Measurements from ENCODE around the gene IL3RA. TPM values are rescaled to one million over a fixed set of nuclear protein-coding genes. Genes with fewer than 3 reads are reported as not detected.

Gene IL3RA
- total RNA-seq, 1 experiment from 2014 or later: 0.26 TPM

GRCh38 chrX:1361275-1361674 is 24.7 kb downstream of the IL3RA start:
- ChIA-PET POLR2A (no interaction called here), CTCF (no interaction called here)
- no peak for ATAC-seq
- Mint-ChIP-seq H3K27ac (no peak overlapping the region), H3K4me3 (no peak overlapping the region), H3K4me1 (peaks cover 12% of the 10 kb centered on the region), H3K9me3 (0 out of 2 replicates have a peak, but pooled peaks cover 3% of the 10 kb centered on the region), H3K27me3 (ENCODE audit: low read depth) (no peaks in the 10 kb centered on the region), H3K36me3 (peaks cover 33% of the 10 kb centered on the region)
- no peak for DNase-seq (ENCODE audit: low spot score)
- TF ChIP-seq TCF7 (CRISPR knock-in tag; IDR thresholded peaks at IDR 0.05; ENCODE audit: low read depth) (no peak), USF2 (CRISPR knock-in tag; IDR thresholded peaks at IDR 0.05) (no peak), SOX15 (CRISPR knock-in tag; IDR thresholded peaks at IDR 0.05) (no peak), CBFB (CRISPR knock-in tag; IDR thresholded peaks at IDR 0.05; ENCODE audit: low read depth) (no peak), E2F1 (CRISPR knock-in tag; IDR thresholded peaks at IDR 0.05) (no peak), E2F4 (CRISPR knock-in tag; IDR thresholded peaks at IDR 0.05; ENCODE audit: borderline replicate concordance, low read depth) (no peak), IRF1 (CRISPR knock-in tag; IDR thresholded peaks at IDR 0.05) (no peak), ZNF232 (CRISPR knock-in tag; IDR thresholded peaks at IDR 0.05) (no peak)

GRCh38 chrX:1361910-1362309 is 25.3 kb downstream of the IL3RA start:
- Mint-ChIP-seq H3K27me3 (ENCODE audit: low read depth) (no peaks in the 10 kb centered on the region), H3K4me1 (peaks cover 10% of the 10 kb centered on the region), H3K9me3 (0 out of 2 replicates have a peak, but pooled peaks cover 3% of the 10 kb centered on the region), H3K4me3 (no peak overlapping the region), H3K36me3 (peaks cover 33% of the 10 kb centered on the region), H3K27ac (peak overlapping the region; percentile 20)
- ATAC-seq (no peak), DNase-seq (ENCODE audit: low spot score) (no peak)
- CTCF ChIA-PET: no interaction called here
- POLR2A ChIA-PET: no interaction called here
- TF ChIP-seq USF2 (CRISPR knock-in tag; IDR thresholded peaks at IDR 0.05): no peak
- no peak for TF ChIP-seq IRF2 (CRISPR knock-in tag; IDR thresholded peaks at IDR 0.05; ENCODE audit: borderline replicate concordance, low read depth)
- TF ChIP-seq MLX (CRISPR knock-in tag; IDR thresholded peaks at IDR 0.05): no peak
- no peak for TF ChIP-seq SOX15 (CRISPR knock-in tag; IDR thresholded peaks at IDR 0.05)
- no peak for TF ChIP-seq FOXJ3 (CRISPR knock-in tag; IDR thresholded peaks at IDR 0.05; ENCODE audit: borderline replicate concordance)
- no peak for TF ChIP-seq ZNF138 (CRISPR knock-in tag; conservative IDR thresholded peaks at IDR 0.05)
- no peak for TF ChIP-seq MXD4 (CRISPR knock-in tag; IDR thresholded peaks at IDR 0.05; ENCODE audit: borderline replicate concordance)
- TF ChIP-seq NFE2L1 (CRISPR knock-in tag; IDR thresholded peaks at IDR 0.05): no peak
- TF ChIP-seq CTCF (IDR thresholded peaks at IDR 0.05): no peak
- TF ChIP-seq ZNF512 (CRISPR knock-in tag; IDR thresholded peaks at IDR 0.05; ENCODE audit: borderline replicate concordance): no peak
- no peak for TF ChIP-seq SP1 (CRISPR knock-in tag; conservative IDR thresholded peaks at IDR 0.05)
- no peak for TF ChIP-seq ESRRA (CRISPR knock-in tag; IDR thresholded peaks at IDR 0.05; ENCODE audit: borderline replicate concordance)
- no peak for TF ChIP-seq OVOL2 (CRISPR knock-in tag; IDR thresholded peaks at IDR 0.05; ENCODE audit: borderline replicate concordance)
- TF ChIP-seq ZNF425 (CRISPR knock-in tag; conservative IDR thresholded peaks at IDR 0.05): no peak
- no peak for TF ChIP-seq NR3C1 (CRISPR knock-in tag; conservative IDR thresholded peaks at IDR 0.05; ENCODE audit: low read depth)
- TF ChIP-seq GRHL2 (CRISPR knock-in tag; IDR thresholded peaks at IDR 0.05; ENCODE audit: insufficient replicate concordance, severe bottlenecking): no peak
- TF ChIP-seq FOXP1 (CRISPR knock-in tag; IDR thresholded peaks at IDR 0.05; ENCODE audit: borderline replicate concordance): no peak
- TF ChIP-seq JUN (CRISPR knock-in tag; IDR thresholded peaks at IDR 0.05): no peak
